ENCODE measurements around the gene FOXQ1.

GRCh38 chr6:1280666-1281300, 31.1 kb upstream of the FOXQ1 start:
- TF ChIP-seq CTCF (IDR thresholded peaks at IDR 0.05; ENCODE audit: borderline replicate concordance, extremely low read depth, low read length, poor library complexity, severe bottlenecking) (no peak), EZH2 (IDR thresholded peaks at IDR 0.05; ENCODE audit: borderline replicate concordance, low read depth, low read length, severe bottlenecking) (no peak)

Measured in DND-41 (cell line).